SHP77 treated with DMSO at 0.1 percent for 48 hours (cell line): ENCODE data around the gene LCMT2.

Experiments
- DNase-seq: peaks from one replicate; lab custom pipeline; 2025; lab: John Stamatoyannopoulos, UW

The LCMT2 gene, protein sequence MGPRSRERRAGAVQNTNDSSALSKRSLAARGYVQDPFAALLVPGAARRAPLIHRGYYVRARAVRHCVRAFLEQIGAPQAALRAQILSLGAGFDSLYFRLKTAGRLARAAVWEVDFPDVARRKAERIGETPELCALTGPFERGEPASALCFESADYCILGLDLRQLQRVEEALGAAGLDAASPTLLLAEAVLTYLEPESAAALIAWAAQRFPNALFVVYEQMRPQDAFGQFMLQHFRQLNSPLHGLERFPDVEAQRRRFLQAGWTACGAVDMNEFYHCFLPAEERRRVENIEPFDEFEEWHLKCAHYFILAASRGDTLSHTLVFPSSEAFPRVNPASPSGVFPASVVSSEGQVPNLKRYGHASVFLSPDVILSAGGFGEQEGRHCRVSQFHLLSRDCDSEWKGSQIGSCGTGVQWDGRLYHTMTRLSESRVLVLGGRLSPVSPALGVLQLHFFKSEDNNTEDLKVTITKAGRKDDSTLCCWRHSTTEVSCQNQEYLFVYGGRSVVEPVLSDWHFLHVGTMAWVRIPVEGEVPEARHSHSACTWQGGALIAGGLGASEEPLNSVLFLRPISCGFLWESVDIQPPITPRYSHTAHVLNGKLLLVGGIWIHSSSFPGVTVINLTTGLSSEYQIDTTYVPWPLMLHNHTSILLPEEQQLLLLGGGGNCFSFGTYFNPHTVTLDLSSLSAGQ

DNA sequence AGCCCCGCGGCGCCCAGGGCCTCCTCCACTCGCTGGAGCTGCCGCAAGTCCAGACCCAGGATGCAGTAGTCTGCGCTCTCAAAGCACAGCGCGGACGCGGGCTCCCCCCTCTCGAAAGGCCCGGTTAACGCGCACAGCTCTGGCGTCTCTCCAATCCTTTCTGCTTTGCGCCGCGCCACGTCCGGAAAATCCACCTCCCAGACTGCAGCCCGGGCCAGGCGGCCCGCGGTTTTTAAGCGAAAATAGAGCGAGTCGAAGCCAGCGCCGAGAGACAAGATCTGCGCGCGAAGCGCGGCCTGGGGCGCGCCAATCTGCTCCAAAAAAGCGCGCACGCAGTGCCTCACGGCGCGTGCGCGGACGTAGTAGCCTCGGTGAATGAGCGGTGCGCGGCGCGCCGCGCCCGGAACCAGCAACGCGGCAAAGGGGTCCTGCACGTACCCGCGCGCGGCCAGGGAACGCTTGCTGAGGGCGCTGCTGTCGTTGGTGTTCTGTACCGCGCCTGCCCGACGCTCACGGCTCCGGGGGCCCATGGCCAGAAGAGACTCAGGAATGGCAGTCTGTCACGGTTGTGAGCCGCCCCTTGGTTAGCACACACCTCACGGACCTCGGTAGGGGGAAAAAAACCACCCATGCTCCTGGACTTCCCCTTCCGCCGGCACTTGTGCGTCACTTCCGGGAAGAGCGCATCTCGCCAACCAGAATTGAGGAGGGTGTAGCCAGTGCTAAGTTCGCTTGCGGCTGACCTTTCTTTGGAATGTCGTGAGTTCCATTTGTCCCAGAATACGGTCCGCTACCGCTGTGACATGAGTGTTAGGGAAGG, at the start of gene LCMT2:
Gene LCMT2 (minus strand): TSS at position 614 of the 820 bp plus-strand sequence. CDS start 84 bp downstream, at position 530.
- peak; percentile 84 for DNase-seq

DNA sequence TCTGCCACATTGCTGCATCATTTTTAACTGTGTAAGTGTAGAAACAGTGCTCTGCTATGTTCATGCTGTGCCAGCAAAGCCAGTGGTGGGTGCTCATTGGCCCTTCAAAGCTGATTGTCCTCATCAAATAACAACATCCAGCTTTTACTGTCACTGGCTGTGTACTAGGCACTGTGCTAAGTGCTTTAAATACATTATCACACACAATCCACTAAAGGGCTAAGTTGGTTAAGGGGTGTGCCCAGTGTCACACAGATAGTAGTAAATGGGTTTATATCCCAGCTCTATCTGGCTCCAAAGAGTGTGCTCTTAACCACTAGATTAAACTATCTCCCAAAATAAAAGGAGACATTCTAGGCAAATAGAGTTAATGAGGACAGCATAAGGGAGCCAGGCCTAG, 48.2 kb upstream of the LCMT2 start:
- DNase-seq = no peak

DNA sequence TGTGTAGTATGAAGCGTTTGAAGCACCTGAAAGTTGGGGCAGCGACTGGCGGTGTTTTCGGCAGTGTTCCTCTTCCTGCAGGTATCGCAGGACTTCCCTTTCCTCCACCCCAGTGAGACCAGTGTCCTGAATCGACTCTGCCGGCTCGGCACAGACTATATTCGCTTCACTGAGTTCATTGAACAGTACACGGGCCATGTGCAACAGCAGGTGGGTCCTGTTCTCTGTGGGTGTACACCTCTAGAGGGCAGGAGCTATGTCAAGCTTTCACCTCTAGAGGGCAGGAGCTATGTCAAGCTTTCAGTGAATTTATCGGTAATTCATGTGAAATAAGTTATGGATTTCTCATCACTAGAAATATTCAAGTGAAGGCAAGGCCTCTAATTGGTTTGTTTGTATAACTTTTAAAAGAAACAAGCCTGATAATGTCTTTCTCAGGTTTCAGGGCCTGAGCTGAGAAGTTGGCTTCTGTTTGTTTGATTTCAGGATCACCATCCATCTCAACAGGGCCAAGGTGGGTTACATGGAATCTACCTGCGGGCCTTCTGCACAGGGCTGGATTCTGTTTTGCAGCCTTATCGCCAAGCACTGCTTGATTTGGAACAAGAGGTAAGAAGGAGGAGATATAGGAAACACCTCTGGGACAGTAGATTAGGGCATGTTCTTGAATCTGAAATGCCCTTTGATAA, 45.8 kb upstream of the LCMT2 start:
- DNase-seq = no peak

DNA sequence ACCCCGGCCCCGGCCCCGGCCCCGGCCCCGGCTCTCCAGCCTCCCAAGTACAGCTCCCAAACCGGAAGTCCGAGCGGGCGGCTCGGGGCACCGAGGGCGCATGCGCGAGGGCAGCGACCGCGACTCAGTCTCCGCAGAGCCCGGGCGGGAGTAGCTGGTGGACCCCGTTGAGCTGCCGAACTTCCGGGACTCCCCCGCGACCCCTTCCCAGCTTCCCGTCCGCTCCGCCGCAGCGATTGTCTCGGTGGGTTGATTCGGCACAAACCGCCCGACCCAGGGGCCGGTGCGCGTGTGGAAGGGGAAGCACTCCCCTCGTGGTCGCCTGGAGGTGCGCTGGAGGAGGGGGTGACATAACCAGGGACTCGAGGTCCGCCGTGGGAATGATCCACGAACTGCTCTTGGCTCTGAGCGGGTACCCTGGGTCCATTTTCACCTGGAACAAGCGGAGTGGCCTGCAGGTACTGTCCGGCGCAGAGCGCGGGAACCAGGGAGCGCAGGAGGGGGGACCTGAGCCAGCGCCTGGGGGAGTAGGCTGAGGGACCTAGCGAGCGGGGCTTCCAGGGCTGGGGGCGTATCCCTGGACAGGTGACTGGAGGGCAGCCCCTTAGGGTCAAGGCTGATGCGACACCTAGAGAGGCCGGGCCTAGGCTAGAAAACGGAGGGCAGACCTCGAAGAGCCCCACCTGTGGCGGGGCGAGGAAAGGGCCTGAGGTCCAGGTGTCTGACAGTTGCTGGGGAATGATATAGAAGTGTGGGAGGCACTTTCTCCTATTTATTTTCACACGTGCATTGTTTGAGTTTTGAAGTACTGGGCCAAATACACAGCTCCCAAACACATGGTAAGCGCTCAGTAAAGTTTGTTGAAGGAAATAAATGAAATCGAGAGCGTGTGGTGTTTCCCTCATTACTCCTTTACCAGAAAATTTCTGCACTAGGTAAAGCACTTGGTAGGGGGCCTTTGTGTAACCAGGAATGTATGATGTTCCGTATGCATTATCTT, 40.9 kb upstream of the LCMT2 start, which contains the start of the genes TUBGCP4 and ZSCAN29:
Gene TUBGCP4 (plus strand): TSS at position 127 of the 1,000 bp plus-strand sequence. CDS start 254 bp downstream, at position 381.
Gene ZSCAN29 (minus strand): TSS at position 69 of the 1,000 bp plus-strand sequence. CDS start 1,130 bp downstream, outside the sequence.
- peak; percentile 39 for DNase-seq

DNA sequence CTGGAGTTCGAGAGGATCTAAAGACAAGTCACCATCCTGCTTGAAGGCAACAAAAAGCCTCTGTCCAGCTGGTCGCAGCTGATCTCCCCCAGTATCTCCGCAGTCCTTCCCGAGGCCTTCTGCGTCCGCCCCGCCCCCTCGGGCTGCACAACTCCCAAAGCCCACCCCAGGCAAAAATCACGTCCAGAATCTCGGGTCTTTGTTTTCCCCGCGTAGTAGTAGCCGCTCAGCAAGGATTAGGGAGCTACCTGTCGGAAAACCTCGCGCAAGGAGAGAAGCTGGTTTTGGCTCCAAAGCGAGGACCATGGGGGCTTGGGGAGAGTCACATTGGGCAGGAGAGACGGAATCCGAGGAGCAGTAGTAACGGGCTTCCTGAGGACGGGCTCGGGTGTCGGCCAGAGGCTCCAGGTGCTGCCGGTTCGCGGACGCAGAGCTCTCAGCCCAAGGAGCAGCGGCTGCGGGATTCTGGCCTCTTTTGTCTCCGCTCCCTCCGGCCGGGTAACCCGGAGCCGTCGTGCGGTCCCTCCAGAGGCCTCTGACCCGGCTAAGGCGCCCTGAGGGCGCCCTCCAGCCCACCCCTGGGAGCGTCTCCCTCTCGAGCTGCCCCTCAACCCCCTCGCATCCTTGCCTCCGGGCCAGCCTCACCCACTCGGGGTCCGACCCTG, 40.1 kb upstream of the LCMT2 start:
- no peak for DNase-seq

DNA sequence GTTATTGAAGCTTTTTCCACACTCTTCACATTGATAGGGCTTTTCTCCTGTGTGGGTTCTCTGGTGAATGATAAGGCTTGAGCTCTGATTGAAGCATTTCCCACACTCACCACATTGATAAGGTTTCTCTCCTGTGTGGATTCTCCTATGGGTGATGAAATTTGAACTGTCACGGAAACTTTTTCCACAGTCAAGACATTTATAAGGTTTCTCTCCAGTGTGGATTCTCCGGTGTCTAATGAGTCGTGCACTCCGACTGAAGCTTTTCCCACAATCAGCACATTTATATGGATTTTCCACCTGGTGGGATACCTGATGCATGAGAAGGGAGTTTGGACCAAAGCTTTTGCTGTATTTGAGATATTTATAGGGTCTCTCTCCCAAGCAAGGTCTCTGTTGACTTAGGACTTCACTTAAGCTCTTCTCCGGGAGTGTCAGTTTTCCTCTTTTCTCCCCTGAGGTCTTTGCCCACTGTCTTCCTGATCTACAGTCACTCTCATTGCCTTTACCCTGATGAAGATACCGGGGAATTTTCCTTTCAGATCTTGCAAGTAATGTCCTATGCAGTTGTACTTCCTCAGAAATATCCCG, 31.0 kb upstream of the LCMT2 start:
- DNase-seq = no peak

DNA sequence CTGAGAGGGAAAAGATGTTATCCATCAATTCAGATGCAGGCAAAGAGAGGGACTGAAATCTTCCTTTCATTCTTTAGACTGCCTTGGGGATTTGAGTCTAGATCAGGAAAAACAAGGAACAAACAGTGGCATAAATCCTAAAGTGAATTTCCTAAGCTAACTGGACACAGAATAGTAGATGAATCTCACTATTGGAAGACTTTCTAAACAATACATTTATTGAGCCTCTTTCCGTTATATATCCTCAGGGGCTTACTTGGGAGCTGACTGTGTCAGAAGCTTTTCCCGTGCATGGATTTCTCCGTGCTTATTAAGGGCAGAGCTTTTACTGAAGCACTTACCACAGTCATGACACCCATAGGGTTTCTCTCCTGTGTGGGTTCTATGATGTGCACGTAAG, 30.4 kb upstream of the LCMT2 start:
- no peak for DNase-seq

DNA sequence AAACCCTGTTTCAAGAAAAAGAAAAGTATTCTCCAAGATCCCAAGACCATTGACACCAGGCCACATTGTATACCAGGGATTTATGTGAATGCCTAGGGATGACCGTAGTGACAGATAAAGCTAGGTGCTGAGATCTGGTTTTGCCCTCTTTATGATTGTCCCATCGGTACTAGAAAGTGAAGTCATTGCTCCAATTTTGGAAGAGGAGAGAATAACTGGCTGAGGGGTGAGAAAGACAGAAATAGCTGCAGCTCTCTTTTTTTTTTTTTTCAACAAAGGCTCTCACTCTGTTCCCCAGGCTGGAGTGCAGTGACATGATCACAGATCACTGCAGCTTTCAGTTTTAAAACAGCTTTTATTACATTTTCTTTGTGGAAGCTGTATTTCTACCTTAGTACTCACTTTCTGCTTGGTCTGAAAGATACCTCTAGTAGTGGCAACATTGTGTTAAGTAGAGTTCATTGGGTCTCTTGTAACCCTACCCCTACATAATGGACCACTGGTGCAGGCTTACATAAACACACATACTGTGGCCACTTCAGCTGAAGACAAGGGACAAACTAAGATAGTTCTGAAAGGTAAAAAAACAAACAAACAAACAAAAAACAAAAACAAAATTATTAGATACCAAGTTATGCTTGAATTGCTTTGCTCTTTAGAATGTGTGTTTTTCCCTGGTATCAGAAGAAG, 22.5 kb upstream of the LCMT2 start:
- no peak for DNase-seq

DNA sequence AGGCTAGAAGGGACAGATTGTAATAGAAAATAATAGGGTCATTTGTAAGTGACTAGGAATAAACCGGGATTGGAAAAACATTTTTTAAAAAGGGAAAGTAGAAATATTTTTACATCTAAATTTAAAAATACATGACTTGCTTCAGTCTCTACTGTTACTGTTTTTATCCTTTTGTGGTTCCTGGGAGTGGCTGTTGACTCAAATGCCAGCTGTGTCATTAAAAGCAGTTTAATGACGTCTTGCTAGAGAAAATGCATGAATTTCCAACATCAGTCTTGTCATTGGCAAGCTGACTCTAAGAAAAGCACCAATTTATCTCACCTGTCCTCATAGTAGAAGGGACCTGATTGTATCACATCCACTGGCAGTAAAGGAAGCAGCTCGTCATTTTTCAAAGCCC, 16.7 kb upstream of the LCMT2 start:
- DNase-seq = no peak

DNA sequence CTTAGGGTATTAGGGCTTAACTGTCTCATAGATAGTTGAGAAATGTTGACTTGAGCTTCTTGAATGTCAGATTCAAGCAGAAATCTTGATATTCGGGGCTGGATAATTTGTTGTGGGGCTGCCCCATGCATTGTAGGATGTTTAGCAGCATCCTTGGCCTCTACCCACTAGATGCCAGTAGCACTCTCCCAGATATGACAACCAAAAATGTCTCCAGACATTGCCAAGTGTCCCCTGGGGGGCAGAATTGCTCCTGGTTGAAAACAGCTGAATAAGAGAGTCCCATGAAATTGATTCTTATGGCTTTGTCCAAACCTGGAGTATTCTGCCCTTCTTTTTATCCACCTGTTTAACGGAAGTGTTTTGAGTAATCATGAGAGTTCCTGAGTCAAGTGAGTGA, 15.9 kb upstream of the LCMT2 start:
- DNase-seq = no peak

DNA sequence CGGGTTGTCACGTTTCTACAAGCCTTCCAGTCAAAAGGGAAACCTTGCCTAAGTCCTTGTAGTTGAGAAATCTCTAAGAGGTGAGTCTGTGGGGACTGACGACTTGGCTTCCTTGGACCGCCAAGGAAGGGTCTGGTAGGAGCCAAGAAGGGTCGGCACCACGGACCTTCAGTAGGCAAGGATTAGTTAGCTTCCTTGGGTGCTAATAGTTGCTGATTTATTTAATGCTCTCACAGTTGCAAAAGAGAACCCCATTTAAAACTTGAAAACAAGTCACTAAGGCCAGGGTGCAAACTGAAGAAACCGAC, 361 bp upstream of the LCMT2 start:
- DNase-seq = no peak

DNA sequence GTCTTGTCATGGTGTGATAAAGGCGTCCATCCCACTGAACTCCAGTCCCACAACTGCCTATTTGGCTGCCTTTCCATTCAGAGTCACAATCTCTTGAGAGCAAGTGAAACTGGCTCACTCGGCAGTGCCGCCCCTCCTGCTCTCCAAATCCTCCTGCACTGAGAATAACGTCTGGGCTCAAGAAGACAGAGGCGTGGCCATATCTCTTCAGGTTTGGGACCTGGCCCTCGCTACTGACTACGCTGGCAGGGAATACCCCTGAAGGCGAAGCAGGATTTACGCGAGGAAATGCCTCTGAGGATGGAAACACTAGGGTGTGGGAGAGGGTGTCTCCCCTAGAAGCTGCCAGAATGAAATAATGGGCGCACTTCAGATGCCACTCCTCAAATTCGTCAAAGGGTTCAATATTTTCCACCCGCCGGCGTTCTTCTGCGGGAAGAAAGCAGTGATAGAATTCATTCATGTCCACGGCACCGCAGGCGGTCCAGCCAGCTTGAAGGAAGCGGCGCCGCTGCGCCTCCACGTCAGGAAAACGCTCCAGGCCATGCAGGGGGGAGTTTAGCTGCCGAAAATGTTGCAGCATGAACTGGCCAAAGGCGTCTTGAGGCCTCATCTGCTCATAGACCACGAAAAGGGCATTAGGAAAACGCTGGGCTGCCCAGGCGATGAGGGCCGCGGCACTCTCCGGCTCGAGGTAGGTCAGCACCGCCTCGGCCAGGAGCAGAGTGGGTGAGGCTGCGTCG, 985 bp downstream of the LCMT2 start:
- DNase-seq = no peak

DNA sequence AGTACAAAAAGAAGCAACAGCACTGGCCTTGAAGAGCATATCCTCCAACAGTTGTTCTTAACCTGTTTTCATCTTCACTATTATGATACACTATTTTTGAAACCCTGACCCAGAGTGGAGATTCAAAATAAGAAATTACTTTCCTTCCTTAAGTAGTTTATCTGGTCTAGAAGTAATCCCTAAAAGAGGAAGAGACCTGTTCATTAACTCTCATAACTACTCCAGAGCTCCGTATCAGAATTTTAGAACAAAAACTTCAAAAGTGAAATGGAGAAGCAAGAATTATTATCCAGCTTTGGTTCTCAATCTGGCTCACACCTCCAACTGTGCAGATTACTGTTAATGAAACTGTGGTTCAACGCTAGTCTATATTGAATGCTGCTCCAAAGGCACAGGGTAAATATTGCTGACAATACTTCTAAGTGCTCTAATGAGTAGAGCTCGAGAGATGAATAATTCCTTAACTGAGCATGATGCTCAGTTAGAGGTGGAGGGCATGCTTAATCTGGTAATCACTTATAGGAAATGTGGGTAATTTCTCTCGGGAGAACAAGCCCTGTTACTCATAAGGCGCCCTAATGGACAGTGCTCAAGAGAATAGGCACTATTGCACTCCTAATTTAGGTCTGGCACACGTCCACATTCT, 5.2 kb downstream of the LCMT2 start:
- no peak for DNase-seq

DNA sequence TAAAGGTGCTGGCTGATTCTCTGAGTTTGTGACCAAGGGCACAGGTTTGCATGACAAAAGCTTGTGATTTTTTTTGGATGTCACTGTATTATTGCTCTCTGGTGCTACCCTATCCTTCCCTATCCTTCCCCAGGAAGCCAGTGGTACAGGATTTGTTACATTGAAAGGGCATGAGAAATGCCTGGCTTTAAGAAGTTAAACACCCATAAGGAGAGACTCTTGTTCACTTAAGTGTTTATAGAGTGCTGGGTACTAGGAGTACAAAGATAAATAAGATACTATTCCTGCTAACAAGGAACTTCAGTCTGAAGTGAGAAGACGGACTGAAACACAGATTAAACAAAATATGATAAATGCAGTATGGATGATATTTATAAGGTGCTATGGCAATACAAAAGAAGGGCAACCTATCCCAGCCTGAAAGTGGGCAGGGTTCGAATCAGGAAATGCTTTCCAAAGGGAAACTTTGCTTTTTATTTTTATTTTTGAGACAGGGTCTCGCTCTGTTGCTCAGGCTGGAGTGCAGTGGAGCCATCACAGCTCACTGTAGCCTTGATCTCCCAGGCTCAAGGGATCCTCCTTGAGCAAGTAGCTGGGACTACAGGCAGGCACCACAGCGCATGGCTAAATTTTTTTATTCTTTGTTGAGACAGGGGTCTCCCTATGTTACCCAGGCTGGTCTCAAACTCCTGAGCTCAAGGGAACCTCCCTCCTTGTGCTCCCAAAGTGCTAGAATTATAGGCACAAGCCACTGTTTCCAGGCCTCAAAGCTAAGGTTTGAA, 11.2 kb downstream of the LCMT2 start:
- no peak for DNase-seq

DNA sequence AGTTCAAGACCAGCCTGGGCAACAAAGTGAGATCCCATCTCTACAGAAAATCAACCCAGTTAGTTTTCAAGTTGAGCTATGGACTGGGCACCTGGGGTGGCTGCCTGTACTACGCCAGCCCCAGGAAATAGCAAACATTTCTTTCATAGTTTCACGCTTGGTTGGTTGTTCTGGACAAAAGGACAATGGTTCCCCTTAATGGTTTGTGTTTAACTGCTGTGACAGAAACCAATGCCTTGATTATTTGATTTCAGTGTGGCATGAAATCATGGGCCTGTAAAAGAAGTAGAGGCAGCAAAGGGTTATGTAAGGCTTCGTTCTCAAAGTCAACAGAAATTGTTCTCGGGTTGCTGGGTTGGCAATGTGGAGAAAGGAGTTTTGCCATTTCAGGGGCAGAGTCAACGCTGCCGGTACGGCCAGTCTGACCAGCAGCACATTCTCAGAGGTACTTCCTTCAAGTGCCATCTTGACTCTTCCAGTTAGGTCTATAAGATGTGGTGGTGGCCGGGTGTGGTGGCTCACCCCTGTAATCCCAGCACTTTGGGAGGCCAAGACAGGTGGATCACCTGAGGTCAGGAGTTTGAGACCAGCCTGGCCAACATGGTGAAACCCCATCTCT, 12.7 kb downstream of the LCMT2 start:
- no peak for DNase-seq

DNA sequence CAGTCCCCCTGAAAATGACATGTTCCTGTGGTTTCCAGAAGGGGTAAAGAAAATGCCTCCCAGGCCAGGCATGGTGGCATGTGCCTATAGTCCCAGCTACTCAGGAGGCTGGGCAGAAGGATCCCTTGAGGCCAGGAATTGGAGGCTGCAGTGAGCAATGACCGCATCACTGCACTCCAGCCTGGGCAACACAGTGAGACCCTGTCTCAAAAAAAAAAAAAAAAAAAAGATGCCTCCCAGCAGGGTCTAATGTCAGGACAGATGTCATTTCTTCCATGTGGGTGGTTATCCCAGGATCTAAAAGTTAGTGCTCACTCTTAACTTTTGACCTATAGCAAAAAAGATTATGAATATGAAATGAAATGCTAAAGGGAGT, 13.4 kb downstream of the LCMT2 start:
- no peak for DNase-seq
